MM.1S (cell line): ENCODE results near the gene PPP1R7.

Experiments used
- DNase-seq: peaks from one replicate; pipeline ENCODE4 v3.0.0-alpha.2; 2015
- H2AFZ ChIP-seq: fragments of 300-600 bp; sonication (generic); 2 replicates; pipeline ENCODE4 v1.6.0; 2016; ENCODE audit warnings: antibody characterized with exemption, low read length
- H3F3A ChIP-seq: fragments of 300-600 bp; sonication (generic); 2 replicates; pipeline ENCODE4 v1.6.1; 2016; ENCODE audit warnings: mild to moderate bottlenecking, antibody characterized with exemption, low read length, moderate library complexity, mixed read lengths; ENCODE audit not compliant: insufficient read depth
- H3K27ac ChIP-seq: fragments of 300-600 bp; sonication (generic); 2 replicates; pipeline ENCODE4 v1.5.1; 2016; ENCODE audit warnings: mild to moderate bottlenecking, low read length
- H3K27me3 ChIP-seq: fragments of 300-600 bp; sonication (generic); replicated peaks from 2 replicates; pipeline ENCODE4 v1.6.0; 2016; ENCODE audit warnings: low read length; ENCODE audit not compliant: insufficient read depth
- H3K36me3 ChIP-seq: fragments of 300-600 bp; sonication (generic); replicated peaks from 2 replicates; pipeline ENCODE4 v1.6.1; 2016; ENCODE audit warnings: mild to moderate bottlenecking, low read length, mixed read lengths; ENCODE audit not compliant: insufficient read depth
- H3K4me1 ChIP-seq: fragments of 300-600 bp; sonication (generic); 2 replicates; pipeline ENCODE4 v1.6.1; 2016; ENCODE audit warnings: low read length, mixed read lengths
- H3K4me2 ChIP-seq: fragments of 300-600 bp; sonication (generic); 2 replicates; pipeline ENCODE4 v1.6.0; 2016; ENCODE audit warnings: low read depth, low read length
- H3K4me3 ChIP-seq: fragments of 300-600 bp; sonication (generic); 2 replicates; pipeline ENCODE4 v1.5.1; 2016; ENCODE audit warnings: low read length, mixed read lengths
- H3K79me2 ChIP-seq: fragments of 300-600 bp; sonication (generic); 2 replicates; pipeline ENCODE4 v1.6.1; 2016; ENCODE audit warnings: mixed run types, low read length, mixed read lengths
- H3K9ac ChIP-seq: fragments of 300-600 bp; sonication (generic); 2 replicates; pipeline ENCODE4 v1.6.1; 2016; ENCODE audit warnings: low read length, mixed read lengths
- H3K9me2 ChIP-seq: fragments of 300-600 bp; sonication (generic); replicated peaks from 2 replicates; pipeline ENCODE4 v1.6.1; 2016; ENCODE audit warnings: mild to moderate bottlenecking, low read length, mixed read lengths; ENCODE audit not compliant: insufficient read depth
- H3K9me3 ChIP-seq: fragments of 300-600 bp; sonication (generic); replicated peaks from 2 replicates; pipeline ENCODE4 v1.6.1; 2016; ENCODE audit warnings: mild to moderate bottlenecking, low read length, mixed read lengths; ENCODE audit not compliant: insufficient read depth
- H4K20me1 ChIP-seq: fragments of 300-600 bp; sonication (generic); 2 replicates; pipeline ENCODE4 v1.6.1; 2016; ENCODE audit warnings: mild to moderate bottlenecking, low read length, moderate library complexity, mixed read lengths; ENCODE audit not compliant: insufficient read depth
- EZH2 ChIP-seq: fragments of 300-600 bp; sonication (generic); optimal IDR thresholded peaks from 2 replicates; pipeline ENCODE3; 2017; ENCODE audit warnings: low read depth, mild to moderate bottlenecking, antibody characterized with exemption, low read length, mixed read lengths
- EZH2phosphoT487 ChIP-seq: fragments of 300-600 bp; sonication (generic); IDR thresholded peaks from 2 replicates; pipeline ENCODE4 v1.6.1; 2018; ENCODE audit warnings: antibody characterized with exemption, low read length
- TF ChIP-seq, protein P1 (sequence below): fragments of 300-600 bp; sonication (generic); IDR thresholded peaks from 2 replicates; pipeline ENCODE4 v1.5.1; 2016; ENCODE audit warnings: antibody characterized with exemption, low read length, mixed read lengths

Gene PPP1R7

DNA sequence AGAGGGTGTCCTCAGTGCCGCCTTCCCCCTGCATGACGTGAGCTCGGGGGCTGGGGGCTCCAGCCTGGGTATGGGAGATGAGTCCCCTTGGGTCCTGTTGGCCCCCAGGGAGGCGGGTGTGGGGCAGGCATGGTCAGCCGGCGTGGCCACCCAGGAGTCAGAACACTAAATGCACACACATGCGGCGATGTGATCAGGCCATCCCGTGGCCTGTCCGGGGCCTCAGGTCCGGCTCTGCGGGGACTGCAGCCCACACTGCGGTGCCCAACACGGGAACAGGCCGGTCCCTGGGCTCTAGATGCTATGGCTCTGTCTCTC, 52.0 kb downstream of the PPP1R7 start:
- DNase-seq, result no peak
- no peaks in the 10 kb centered on the region for H4K20me1 ChIP-seq
- H3K9ac ChIP-seq, result no peak overlapping the region
- H3K36me3 ChIP-seq, result no peaks in the 10 kb centered on the region
- no peak overlapping the region for H3K27ac ChIP-seq
- no peaks in the 10 kb centered on the region for H3K4me1 ChIP-seq
- H3K79me2 ChIP-seq, result no peaks in the 10 kb centered on the region
- no peak overlapping the region for H2AFZ ChIP-seq
- no peaks in the 10 kb centered on the region for H3K9me2 ChIP-seq
- H3K4me2 ChIP-seq, result no peak overlapping the region
- no peaks in the 10 kb centered on the region for H3K9me3 ChIP-seq
- H3K4me3 ChIP-seq, result no peak overlapping the region
- H3K27me3 ChIP-seq, result no peaks in the 10 kb centered on the region; the same call in 1 of the 2 replicates
- TF ChIP-seq EZH2 (no peak), EZH2phosphoT487 (no peak)
- TF ChIP-seq, protein P1, sequence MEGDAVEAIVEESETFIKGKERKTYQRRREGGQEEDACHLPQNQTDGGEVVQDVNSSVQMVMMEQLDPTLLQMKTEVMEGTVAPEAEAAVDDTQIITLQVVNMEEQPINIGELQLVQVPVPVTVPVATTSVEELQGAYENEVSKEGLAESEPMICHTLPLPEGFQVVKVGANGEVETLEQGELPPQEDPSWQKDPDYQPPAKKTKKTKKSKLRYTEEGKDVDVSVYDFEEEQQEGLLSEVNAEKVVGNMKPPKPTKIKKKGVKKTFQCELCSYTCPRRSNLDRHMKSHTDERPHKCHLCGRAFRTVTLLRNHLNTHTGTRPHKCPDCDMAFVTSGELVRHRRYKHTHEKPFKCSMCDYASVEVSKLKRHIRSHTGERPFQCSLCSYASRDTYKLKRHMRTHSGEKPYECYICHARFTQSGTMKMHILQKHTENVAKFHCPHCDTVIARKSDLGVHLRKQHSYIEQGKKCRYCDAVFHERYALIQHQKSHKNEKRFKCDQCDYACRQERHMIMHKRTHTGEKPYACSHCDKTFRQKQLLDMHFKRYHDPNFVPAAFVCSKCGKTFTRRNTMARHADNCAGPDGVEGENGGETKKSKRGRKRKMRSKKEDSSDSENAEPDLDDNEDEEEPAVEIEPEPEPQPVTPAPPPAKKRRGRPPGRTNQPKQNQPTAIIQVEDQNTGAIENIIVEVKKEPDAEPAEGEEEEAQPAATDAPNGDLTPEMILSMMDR, result no peak
- H3F3A ChIP-seq, result no peaks in the 10 kb centered on the region

DNA sequence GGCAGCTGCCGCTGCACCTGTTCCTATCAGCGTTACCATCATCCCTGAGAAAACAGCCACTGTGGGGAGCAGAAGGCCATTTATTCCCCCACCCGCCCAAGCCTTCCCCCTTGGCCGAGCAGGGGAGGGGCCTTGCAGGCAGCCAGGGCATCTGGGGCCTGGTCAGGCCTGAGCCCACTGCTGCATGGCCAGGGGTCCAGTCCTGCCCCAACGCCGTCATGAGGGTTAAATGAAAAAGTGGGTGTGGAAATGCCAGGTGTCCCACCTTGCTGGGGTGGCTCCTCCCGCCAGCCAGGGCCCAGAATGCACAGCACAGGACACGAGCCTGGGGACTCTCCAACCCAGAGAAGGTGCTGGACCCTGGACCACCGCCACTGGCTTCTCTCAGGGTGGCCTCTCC, 52.4 kb downstream of the PPP1R7 start:
- no peak overlapping the region for H3K4me2 ChIP-seq

DNA sequence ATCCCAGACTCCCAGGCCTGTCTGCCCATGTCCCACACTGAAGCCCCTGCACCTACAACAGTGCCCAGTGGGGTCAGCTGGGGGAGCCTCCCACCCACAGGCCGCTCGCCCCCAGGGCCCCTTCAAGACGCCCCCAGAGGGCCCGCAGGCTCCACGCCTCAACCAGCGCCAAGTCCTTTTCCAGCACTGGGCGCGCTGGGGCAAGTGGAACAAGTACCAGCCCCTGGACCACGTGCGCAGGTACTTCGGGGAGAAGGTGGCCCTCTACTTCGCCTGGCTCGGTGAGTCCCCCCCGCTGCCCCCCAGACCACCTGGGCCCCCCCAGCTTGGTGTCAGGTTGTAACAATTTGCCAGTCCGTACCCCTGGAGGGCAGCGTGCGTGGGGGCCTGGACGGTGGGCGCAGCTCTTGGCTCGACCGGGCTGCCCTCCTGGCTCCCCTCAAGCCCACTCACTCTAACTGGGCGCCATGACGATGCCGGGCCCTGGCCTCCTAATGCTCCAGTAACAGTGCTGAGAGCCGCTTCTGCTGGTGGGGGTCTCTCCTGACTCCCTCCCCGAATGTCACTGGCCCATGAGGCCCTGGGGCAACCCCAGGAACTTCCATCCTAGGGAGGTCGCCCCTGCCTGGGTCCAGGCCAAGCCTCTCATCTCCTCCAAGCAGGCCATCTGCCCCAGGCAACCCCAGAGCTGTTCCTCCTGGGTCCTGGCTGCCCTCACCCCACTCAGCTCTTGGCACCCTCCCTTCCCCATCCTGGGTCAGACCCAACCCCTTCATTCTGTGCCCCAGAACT, 53.1 kb downstream of the PPP1R7 start:
- Histone ChIP-seq H3K4me1 (no peaks in the 10 kb centered on the region), H3K9ac (no peak overlapping the region), H3K36me3 (no peaks in the 10 kb centered on the region), H3F3A (no peaks in the 10 kb centered on the region), H3K4me2 (no peak overlapping the region), H3K27me3 (peaks cover 4% of the 10 kb centered on the region), H3K9me2 (no peaks in the 10 kb centered on the region), H3K4me3 (no peak overlapping the region), H3K79me2 (no peaks in the 10 kb centered on the region), H2AFZ (no peak overlapping the region), H3K9me3 (no peaks in the 10 kb centered on the region), H3K27ac (no peak overlapping the region), H4K20me1 (no peaks in the 10 kb centered on the region)
- TF ChIP-seq, protein P1, result no peak
- TF ChIP-seq EZH2phosphoT487, result no peak
- no peak for TF ChIP-seq EZH2
- no peak for DNase-seq

More for the DNA sequence above, 52.4 kb downstream of the PPP1R7 start:
- H3K79me2 ChIP-seq, result no peaks in the 10 kb centered on the region
- no peaks in the 10 kb centered on the region for H4K20me1 ChIP-seq
- H3K9ac ChIP-seq, result no peak overlapping the region
- DNase-seq, result no peak
- TF ChIP-seq, protein P1, result no peak
- TF ChIP-seq EZH2, result no peak
- no peak for TF ChIP-seq EZH2phosphoT487
- no peak overlapping the region for H3K4me3 ChIP-seq
- H3K27ac ChIP-seq, result no peak overlapping the region
- no peak overlapping the region for H2AFZ ChIP-seq
- no peaks in the 10 kb centered on the region for H3K9me3 ChIP-seq
- H3K36me3 ChIP-seq, result no peaks in the 10 kb centered on the region
- H3K9me2 ChIP-seq, result no peaks in the 10 kb centered on the region
- no peaks in the 10 kb centered on the region for H3K4me1 ChIP-seq
- no peaks in the 10 kb centered on the region for H3F3A ChIP-seq
- no peaks in the 10 kb centered on the region; the same call in 1 of the 2 replicates for H3K27me3 ChIP-seq
